Measurements from ENCODE around the gene MAN2A2. TPM values are rescaled to one million over a fixed set of nuclear protein-coding genes. Genes with fewer than 3 reads are reported as not detected.
"Not testable (repeated sequence)": the region's sequence is repeated elsewhere in the genome, so short reads cannot be mapped to it uniquely, and the experiment has no call there.

Gene MAN2A2
- polyA plus RNA-seq, 10 donors, result 21.2 to 44.6 (median 33.3) TPM

DNA sequence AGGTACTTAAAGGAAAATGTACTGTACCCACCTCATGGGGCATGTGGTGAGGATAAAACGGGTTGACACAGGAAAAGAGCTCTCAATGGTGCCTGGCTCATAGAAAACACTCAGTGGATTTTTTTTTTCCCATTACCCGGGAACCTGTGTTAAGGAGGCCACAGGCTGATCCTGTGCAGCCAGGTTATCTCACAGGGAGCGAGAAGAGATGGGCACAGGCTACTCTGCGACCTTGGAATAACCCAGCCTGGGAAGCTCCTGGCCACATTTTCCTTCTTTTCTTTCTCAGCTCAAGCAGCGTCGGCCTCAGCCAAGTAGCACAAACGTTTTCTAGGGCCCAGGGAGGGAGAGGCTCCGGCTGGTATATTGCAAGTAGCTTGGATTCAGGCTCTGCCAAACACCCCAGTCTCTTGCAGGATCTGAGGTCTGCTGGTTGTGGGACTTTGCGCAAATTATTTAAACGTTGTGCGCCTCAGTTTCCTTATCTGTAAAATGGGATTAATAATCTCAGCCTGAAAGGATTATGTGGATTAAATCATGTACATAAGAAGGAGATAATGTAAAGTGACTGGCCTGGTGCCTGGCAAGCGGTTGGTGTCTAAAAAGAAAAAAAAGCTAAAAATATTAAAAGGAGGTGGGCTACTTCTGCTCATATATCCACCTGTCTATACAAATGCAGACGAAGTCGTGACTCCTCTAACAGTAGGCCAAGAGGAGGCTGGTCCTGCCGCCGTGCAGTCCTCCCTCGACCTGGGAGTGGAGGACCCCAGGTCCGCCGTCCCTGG lies 32.6 kb upstream of the MAN2A2 start:
- peak in 1 of 3 donors; percentile 32 for DNase-seq

GRCh38 chr15:90871139-90871715 lies 31.9 kb upstream of the MAN2A2 start:
- peak in 2 of 3 donors; percentile 38 to 79 for DNase-seq

DNA sequence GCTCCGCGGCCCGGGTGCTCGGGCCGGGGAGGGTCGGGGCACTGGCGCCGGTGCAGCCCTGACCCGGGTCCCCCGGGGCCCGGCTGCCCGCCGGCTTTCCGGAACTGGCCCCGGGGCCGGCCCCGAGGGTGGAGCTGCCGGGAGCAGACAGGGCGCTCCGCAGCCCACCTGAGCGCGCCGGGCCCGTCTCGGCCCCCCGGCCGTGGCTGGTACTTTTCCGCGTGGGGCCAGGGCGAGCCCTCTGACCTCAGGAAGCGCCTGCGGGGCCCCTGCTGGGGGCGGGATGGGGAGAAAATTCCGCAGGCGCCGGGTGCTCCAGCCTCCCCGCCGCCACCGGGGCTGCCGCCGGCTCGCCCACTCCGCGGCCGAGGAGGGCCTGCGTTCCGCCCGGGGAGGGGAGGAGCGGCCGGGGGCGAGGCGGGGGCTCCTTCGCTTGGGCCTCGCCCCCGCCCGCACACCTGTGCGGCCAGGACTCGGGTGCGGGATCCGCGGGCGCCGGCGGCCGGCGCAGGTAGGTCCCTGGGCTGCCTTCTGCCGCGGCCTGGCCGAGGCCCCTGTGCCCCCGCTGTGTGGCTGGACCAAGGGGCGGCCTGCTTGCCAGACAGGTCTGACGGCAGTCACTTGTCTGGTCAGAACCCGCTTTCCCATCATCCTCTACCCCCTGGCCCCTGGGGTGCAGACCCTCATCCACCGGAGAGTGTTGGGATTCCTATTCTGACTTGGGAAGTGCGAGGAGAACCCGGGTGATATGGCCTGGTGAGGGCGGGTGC lies 31.2 kb upstream of the MAN2A2 start:
- peak in 1 of 3 donors; percentile 48 for DNase-seq

DNA sequence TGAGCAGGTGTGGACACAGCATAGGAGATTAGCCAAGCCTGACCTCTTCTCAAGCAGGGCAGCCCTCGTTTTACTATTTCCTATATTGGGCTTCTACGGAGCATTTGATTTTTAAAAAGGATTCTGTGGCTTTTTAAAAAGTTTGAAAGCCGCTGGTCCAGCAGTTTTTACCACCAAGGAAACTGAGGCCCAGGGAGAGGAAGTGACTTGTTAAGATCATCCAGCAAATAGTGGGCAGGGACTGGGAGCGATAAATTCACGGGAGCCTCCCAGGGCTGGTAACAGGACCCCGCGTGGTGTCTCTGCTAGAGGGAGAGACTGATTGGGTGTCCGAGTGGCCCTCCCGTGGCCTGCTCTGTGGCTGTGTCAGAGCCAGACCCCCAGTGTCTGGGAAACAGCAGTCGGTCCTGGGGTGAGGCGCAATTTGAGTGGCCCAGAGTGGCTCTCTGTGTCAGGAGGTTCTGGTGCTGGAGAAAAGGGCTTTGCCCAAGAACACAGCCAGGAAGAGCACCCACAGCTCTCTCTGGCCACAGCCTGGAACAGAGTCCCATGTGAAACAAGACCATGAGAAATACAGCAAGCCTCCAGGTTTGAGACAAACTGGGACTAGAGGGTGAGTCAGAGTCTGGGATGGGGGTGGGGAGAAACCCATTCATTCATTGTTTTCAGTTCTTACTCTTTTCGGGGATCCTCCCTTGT lies 30.5 kb upstream of the MAN2A2 start:
- DNase-seq, result peak in 1 of 3 donors; percentile 49

GRCh38 chr15:90873488-90873997 lies 29.6 kb upstream of the MAN2A2 start:
- DNase-seq, result no peak

GRCh38 chr15:90873998-90874605 lies 29.0 kb upstream of the MAN2A2 start:
- no peak for DNase-seq

DNA sequence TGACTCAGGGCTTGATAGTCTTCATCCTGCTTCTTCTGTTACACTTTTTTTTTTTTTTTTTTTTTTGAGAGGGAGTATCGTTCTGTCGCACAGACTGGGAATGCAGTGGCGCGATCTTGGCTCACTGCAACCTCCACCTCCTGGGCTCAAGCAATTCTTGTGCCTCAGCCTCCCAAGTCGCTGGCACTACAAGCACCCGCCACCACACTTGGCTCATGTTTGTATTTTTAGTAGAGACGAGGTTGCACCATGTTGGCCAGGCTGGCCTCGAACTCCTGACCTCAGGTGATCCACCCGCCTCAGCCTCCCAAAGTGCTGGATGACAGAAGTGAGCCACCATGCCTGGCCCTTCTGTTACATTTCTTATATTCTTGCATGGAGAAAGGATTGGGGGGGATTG lies 28.1 kb upstream of the MAN2A2 start:
- DNase-seq, result not testable (repeated sequence)

DNA sequence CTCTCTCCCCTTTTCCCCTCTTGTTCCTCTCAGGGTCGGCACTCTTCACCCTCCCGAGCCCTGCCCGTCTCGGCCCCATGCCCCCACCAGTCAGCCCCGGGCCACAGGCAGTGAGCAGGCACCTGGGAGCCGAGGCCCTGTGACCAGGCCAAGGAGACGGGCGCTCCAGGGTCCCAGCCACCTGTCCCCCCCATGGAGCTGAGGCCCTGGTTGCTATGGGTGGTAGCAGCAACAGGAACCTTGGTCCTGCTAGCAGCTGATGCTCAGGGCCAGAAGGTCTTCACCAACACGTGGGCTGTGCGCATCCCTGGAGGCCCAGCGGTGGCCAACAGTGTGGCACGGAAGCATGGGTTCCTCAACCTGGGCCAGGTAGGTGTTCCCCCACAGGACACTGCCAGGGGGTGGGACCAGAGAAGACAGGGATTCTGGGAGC lies 27.5 kb upstream of the MAN2A2 start:
- no peak for DNase-seq

DNA sequence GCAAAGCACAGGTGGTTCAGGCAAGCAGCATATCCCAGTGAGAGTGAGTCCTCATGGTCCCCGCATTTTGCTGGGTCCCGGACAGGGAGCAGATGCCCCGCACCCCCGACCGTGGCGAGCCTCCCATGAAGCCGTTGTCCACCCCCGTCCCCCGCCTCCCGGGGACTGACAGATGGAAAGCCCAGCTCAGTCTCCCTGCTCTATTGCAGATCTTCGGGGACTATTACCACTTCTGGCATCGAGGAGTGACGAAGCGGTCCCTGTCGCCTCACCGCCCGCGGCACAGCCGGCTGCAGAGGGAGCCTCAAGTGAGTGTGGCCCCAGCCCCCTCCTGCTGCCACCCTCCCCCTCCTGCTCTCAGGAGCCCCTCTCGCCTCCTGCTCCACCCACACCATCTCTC lies 27.1 kb upstream of the MAN2A2 start:
- DNase-seq, result no peak

- DNase-seq, result no peak
Measured at GRCh38 chr15:90876512-90877170, 26.5 kb upstream of the MAN2A2 start.

DNA sequence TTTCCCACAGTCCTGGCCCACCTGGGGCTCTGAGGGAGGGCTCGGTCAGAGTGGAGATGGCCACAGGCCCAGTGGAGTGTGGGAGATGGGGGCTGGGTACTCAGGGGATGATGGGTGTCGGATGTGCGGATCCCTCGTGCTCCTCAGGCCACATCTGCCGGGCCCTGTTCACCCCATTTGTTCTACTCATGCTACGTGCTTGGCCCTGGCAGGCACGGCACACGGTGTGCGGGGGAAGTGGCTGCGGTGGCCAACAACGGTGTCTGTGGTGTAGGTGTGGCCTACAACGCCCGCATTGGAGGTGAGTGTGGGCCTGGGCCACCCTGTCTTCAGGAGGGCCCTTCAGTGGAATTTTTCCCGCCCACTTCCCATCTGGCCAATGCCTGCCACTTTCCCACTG lies 25.8 kb upstream of the MAN2A2 start:
- DNase-seq, result no peak

- DNase-seq, result no peak
Measured at GRCh38 chr15:90877996-90878395, 25.1 kb upstream of the MAN2A2 start.

DNA sequence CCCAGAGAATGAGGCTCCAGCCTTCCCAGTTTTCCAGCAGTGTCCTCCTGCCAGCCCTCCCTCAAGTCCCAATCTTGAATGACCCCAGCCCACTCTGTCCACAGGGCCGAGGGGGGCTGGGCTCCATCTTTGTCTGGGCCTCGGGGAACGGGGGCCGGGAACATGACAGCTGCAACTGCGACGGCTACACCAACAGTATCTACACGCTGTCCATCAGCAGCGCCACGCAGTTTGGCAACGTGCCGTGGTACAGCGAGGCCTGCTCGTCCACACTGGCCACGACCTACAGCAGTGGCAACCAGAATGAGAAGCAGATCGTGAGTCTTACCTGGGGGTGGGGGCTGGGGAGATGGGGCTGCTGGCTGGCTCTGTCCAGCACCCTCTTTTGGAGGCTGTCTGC lies 24.4 kb upstream of the MAN2A2 start:
- DNase-seq, result no peak

DNA sequence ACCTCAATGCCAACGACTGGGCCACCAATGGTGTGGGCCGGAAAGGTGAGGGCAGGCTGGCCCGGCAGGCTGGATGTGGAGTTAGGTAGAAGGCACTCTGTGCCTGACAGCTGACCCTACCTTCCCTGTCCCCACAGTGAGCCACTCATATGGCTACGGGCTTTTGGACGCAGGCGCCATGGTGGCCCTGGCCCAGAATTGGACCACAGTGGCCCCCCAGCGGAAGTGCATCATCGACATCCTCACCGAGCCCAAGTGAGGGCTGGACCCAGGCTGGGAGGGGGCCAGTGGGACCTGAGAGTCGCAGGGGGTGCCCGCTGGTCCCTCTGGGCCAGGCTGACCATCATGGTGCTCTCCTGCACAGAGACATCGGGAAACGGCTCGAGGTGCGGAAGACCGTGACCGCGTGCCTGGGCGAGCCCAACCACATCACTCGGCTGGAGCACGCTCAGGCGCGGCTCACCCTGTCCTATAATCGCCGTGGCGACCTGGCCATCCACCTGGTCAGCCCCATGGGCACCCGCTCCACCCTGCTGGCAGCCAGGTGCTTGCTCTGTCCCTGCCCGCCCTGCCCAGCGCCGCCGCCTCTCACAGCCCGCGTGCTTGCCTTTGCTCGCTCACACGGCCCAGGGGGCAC lies 23.3 kb upstream of the MAN2A2 start:
- DNase-seq, result no peak

DNA sequence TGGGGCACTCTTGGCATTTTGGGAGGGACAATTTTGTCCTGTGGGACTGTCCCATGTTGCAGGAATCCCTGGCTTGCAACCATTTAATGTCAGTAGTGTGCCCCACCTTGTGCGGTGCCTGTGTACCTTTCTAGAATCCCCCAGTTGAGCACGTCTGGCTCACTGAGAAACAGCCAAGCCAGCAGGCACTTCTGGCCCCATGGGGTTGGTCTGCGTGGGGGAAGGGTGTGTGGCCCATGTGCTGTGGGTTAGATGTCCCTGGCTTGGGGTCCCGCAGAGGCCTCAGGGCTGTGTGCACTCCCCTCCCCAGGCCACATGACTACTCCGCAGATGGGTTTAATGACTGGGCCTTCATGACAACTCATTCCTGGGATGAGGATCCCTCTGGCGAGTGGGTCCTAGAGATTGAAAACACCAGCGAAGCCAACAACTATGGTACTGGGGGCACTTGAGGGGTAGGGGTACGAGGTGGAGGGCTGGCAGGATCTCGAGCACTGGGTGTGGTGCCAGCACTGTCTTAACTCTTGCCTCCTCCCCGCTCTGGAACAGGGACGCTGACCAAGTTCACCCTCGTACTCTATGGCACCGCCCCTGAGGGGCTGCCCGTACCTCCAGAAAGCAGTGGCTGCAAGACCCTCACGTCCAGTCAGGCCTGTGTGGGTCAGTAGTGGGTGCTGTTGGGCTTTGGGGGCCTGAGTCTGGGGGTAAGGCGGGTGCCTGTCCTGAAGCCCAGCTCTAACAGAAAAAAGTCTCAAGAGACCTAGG lies 22.5 kb upstream of the MAN2A2 start:
- DNase-seq, result no peak

GRCh38 chr15:90881181-90881977 lies 21.7 kb upstream of the MAN2A2 start:
- DNase-seq, result no peak

DNA sequence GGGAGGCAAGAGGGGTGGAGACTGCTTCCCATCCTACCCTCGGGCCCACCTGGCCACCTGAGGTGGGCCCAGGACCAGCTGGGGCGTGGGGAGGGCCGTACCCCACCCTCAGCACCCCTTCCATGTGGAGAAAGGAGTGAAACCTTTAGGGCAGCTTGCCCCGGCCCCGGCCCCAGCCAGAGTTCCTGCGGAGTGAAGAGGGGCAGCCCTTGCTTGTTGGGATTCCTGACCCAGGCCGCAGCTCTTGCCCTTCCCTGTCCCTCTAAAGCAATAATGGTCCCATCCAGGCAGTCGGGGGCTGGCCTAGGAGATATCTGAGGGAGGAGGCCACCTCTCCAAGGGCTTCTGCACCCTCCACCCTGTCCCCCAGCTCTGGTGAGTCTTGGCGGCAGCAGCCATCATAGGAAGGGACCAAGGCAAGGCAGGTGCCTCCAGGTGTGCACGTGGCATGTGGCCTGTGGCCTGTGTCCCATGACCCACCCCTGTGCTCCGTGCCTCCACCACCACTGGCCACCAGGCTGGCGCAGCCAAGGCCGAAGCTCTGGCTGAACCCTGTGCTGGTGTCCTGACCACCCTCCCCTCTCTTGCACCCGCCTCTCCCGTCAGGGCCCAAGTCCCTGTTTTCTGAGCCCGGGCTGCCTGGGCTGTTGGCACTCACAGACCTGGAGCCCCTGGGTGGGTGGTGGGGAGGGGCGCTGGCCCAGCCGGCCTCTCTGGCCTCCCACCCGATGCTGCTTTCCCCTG lies 21.0 kb upstream of the MAN2A2 start:
- no peak for DNase-seq

Data from muscle of back (tissue), 11 donors.